ENCODE data around the gene FAM241A.
A peak's percentile ranks its signal among the peaks of the same experiment; 100 is the strongest.
"Not testable (repeated sequence)": the region's sequence is repeated elsewhere in the genome, so short reads cannot be mapped to it uniquely, and the experiment has no call there.

FAM241A gene

GRCh38 chr4:112173593-112174558 lies 28.6 kb downstream of the FAM241A start:
- DNase-seq (ENCODE audit: low spot score) = no peak

GRCh38 chr4:112175840-112176239 lies 30.6 kb downstream of the FAM241A start:
- no peak for DNase-seq (ENCODE audit: low spot score)

- DNase-seq (ENCODE audit: low spot score) = no peak
These were observed 31.3 kb downstream of the FAM241A start for GRCh38 chr4:112176596-112176995.

GRCh38 chr4:112178741-112179140 lies 33.5 kb downstream of the FAM241A start:
- not testable (repeated sequence) for DNase-seq (ENCODE audit: low spot score)

DNA sequence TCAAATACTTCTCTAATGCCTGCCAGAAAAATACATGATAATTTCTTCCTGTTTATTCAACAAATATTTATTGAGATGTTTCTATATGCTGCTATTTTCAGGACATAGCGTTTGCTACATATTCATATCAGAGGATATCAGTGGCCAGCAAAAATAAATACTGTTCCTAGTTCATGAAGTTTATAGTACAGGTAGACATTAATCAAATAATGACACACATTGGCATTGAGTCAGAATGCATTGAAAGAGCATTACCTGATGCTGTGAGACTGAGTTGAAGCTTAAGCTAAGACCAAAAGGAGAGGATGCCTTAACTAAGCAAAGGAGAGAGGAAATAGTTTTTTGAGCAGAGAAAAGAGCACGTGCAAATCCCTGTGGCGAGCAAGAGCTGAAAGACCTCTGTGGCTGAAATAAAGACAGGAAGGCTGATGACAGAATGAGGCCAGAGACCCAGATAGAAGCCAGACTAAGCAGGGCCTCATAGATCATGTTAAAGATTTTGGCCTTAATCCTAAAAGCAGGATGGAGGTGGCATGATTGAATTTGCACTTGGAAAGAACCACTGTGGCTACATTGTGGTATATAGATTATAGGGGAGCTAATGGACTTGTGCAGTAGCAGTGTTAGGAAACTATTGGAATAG lies 36.2 kb downstream of the FAM241A start:
- DNase-seq (ENCODE audit: low spot score) = no peak

- DNase-seq (ENCODE audit: low spot score) = no peak
These were observed 37.4 kb downstream of the FAM241A start for GRCh38 chr4:112182604-112183003.

DNA sequence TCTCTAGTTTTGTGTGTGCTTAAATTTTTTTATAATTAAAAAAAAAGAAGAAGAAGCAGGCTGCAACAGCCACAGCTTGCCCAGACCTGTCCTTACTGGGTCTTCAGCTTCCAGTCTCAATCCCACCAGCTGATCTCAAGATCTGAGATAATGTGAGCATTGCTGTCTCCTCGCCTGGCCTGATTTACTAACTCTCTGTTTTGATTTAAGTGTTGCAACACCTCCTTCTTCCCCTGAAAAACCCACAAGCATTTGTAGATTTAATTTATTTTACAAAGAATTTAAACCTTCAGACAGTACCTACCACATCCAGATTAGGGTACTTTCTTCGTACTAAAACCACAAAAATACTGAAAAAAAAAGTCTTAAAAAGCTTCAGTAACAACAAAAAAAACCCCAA lies 38.0 kb downstream of the FAM241A start:
- DNase-seq (ENCODE audit: low spot score) = no peak

- DNase-seq (ENCODE audit: low spot score) = no peak
These were observed 39.2 kb downstream of the FAM241A start for GRCh38 chr4:112184438-112184837.

DNA sequence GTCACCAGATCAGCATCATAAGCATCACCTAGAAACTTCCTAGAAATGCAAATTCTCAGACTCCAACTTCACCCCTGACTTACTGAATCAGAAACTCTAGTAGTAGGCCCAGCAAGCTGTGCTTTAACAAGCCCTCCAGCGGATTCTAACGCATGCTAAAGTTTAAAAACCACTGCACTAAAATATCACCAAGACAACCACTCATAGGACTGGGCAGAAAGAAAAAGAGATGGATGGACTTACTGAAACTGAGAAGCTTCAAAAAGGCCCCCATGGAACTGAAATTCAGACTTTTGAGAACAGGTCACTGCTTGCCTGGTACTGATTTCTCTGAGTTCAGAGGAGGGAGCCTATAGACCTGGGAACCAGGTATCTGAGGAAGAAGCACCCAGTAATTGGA lies 40.1 kb downstream of the FAM241A start:
- no peak for DNase-seq (ENCODE audit: low spot score)

- DNase-seq (ENCODE audit: low spot score) = no peak
These were observed 40.8 kb downstream of the FAM241A start for GRCh38 chr4:112185740-112186670.

GRCh38 chr4:112189754-112190153 lies 44.5 kb downstream of the FAM241A start:
- DNase-seq (ENCODE audit: low spot score) = no peak

DNA sequence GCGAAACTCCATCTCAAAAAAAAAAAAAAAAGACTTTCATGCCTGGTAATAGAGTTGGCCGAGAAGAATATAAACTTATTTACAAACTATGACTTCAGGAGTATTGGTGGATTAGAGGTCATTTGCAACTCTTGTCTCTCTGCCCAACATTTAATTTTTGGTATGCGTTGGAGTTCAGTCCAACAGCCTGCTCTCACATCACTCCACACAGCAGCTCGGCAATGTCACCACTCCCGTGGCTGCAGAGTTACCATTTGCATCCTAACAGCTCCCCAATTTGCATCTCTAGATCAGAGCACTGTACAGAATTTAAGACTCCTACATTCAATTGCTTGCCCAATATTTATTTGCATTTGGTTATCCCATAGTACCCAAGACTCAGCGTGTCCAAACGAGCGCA lies 45.4 kb downstream of the FAM241A start:
- no peak for DNase-seq (ENCODE audit: low spot score)

DNA sequence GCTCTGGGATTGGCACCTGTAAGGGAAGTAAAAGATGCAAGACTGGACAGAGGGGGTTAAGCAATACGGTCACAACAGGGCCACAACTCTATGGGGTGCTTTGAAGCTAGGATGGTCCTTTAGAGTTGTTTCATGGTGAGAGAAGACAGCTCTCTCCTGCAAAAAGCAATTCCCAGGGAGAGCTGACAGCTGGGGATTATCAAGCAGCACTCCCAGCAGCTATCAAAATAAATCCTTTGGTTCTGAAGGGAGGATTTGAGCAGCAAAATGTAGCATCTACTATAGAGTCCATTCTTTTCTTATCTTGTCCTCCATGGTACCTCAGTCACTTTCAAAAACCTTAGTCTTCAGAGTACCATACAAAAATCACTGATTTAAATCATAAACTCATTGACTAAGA lies 51.2 kb downstream of the FAM241A start:
- no peak for DNase-seq (ENCODE audit: low spot score)

DNA sequence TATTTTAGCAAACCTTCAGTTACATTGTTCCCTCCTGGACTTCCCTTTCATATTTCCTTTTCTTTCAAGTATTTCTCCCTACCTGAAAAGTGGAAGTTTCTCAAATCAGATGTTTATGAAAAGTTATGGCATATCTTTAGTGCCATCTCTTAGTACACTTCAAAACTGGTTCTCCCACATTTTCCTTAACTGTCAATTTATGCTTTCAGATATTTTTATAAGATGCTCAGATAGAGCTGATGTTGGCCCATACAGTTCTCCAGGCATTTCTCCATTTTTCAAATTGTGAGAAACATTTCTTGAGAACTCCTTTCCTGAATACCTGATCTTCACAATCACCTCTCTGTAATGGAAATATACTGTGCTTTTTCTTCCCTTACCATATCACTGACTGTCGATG lies 53.8 kb downstream of the FAM241A start:
- DNase-seq (ENCODE audit: low spot score) = no peak

GRCh38 chr4:112201915-112202505 lies 56.8 kb downstream of the FAM241A start:
- no peak for DNase-seq (ENCODE audit: low spot score)

- DNase-seq (ENCODE audit: low spot score) = no peak
These were observed 58.3 kb downstream of the FAM241A start for GRCh38 chr4:112203593-112203992.

DNA sequence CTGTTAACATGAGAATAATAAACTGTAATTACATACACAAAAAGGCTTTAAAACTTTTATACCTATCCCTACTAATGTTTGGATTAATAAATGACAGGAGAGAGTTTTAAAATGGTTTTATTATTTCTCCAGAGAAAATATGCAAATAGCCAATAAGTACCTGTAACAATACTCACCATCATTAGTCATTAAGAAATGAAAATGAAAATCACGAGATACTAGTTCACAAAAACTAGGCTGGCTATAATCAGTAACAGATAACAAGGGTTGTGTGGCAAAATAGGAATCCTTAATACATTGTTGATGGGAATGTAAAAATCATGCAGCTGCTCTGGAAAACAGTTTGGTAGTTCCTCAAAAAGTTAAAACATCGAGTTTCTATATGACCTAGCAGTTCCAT lies 61.2 kb downstream of the FAM241A start:
- DNase-seq (ENCODE audit: low spot score) = no peak

DNA sequence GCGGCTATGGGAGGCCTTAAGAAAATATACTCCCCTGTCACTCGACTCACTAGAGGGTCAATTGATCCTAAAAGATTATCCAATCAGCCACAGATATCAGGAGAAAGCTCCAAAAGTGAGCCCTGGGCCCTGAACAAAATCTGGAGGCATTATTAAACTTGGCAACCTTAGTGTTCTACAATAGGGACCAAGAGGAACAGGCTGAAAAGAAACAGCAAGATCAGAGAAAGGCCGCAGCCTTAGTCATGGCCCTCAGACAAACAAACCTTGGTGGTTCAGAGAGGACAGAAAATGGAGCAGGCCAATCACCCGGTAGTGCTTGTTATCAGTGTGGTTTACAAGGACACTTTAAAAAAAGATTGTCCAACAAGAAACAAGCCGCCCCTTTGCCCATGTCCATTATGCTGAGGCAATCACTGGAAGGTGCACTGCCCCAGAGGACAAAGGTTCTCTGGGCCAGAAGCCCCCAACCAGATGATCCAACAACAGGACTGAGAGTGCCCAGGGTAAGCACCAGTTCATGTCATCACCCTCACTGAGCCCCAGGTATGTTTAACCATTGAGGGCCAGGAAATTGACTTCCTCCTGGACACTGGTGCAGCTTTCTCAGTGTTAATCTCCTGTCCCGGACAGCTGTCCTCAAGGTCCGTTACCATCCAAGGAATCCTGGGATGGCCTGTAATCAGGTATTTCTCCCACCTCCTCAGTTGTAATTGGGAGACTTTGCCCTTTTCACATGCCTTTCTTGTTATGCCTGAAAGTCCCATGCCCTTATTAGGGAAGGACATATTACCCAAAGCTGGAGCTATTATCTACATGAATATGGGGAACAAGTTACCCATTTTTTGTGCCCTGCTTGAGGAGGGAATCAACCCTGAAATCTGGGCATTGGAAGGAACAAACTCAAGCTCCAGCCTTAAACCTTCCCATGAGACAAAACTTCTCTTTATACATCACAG lies 63.2 kb downstream of the FAM241A start:
- not testable (repeated sequence) for DNase-seq (ENCODE audit: low spot score)

DNA sequence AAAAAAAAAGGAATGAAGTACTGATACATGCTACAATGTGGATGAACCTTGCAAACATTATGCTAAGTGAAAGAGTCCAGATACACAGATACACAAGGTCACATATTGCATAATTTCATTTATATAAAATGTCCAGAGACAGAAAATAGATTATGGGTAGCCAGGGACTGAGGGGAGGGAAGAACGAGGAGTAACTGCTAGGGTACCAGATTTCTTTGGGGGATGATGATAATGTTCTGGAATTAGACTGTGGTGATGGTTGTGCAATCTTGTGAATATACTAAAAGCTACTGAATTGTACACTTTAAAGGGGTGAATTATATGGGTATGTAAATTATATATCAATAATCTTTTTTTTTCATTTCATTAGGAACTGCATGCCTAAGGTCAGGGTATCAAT lies 65.5 kb downstream of the FAM241A start:
- no peak for DNase-seq (ENCODE audit: low spot score)

- no peak for DNase-seq (ENCODE audit: low spot score)
These were observed 67.8 kb downstream of the FAM241A start for GRCh38 chr4:112213091-112213490.

DNA sequence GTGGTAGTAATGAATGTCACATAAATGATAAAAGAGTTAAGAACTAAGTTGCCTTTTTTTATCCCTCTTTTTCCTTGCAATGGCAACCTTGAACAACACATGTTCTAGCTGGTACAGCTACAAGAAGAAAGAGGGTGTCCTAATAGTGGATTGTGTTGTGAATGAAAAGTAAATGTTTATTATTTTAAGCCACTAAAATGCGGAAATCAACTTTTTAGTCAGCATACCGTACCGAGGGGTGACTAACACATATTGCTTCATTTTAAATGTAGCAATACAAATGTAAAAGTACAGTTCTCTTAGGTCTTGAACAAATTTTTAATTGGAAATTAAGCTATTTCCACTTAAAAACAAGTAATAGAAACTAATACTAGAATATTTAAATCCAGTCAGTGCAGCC lies 68.6 kb downstream of the FAM241A start:
- DNase-seq (ENCODE audit: low spot score) = peak; percentile 69
